ENCODE measurements around the gene CCL22. TPM values are rescaled to one million over a fixed set of nuclear protein-coding genes. Genes with fewer than 3 reads are reported as not detected.
"Not testable (repeated sequence)": the region's sequence is repeated elsewhere in the genome, so short reads cannot be mapped to it uniquely, and the experiment has no call there.

Gene CCL22
- total and polyA plus RNA-seq, 3 donors from 2014 or later = 0.65 TPM; not detected in 2

DNA sequence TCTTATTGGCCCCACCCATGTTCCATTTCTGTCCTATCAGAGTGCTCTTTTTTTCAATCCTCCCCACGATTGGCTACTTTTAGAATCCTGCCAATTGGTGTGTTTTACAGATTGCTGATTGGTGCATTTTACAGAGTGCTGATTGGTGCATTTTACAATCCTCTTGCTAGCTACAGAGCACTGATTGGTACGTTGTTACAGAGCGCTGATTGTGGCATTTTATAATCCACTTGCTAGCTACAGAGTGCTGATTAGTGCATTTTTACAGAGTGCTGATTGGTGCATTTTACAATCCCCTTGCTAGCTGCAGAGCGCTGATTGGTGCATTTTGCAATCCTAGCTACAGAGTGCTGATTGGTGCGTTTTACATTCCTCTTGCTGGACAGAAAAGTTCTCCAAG lies 36.4 kb downstream of the CCL22 start:
- WGBS, 2 donors = 89 to 93% methylated on average over 5 of the region's 5 CpGs
- Histone ChIP-seq H3K9me3 (no peaks in the 10 kb centered on the region), H3K36me3 (ENCODE audit: low read depth, missing control alignments) (no peaks in the 10 kb centered on the region), H3K4me1 (no peaks in the 10 kb centered on the region), H3K4me3 (no peak overlapping the region), H3K27me3 (no peaks in the 10 kb centered on the region), H3K27ac (no peak overlapping the region)
- no peak for TF ChIP-seq POLR2A (IDR thresholded peaks at IDR 0.05)
- TF ChIP-seq, protein P1, sequence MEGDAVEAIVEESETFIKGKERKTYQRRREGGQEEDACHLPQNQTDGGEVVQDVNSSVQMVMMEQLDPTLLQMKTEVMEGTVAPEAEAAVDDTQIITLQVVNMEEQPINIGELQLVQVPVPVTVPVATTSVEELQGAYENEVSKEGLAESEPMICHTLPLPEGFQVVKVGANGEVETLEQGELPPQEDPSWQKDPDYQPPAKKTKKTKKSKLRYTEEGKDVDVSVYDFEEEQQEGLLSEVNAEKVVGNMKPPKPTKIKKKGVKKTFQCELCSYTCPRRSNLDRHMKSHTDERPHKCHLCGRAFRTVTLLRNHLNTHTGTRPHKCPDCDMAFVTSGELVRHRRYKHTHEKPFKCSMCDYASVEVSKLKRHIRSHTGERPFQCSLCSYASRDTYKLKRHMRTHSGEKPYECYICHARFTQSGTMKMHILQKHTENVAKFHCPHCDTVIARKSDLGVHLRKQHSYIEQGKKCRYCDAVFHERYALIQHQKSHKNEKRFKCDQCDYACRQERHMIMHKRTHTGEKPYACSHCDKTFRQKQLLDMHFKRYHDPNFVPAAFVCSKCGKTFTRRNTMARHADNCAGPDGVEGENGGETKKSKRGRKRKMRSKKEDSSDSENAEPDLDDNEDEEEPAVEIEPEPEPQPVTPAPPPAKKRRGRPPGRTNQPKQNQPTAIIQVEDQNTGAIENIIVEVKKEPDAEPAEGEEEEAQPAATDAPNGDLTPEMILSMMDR (IDR thresholded peaks at IDR 0.05) = no peak
- intact Hi-C loops (cut with DNase I; ENCODE audit: low total_unique reads) = no loop called here
- DNase-seq = no peak

DNA sequence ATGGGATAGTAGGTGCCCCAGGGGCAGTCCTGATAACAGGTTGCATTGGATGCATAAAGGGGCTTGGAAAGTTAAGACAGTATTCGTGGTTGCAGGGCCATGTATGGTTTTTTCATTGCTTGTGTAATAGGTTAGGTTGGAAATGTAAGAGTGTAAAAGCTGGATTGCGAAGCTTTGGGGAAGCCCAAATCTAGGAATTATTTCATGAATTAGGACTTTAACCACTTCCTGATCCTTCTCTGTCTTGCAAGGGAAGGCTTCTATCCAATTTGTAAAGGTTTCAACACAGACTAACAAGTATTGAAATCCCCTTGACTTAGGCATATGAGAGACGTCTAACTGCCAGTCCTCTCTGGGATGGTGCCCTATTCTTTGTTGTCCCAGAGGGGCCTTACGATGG lies 38.2 kb downstream of the CCL22 start:
- no peaks in the 10 kb centered on the region for H3K4me1 ChIP-seq
- 88 to 94% methylated on average over 4 of the region's 4 CpGs for WGBS, 2 donors
- DNase-seq = no peak

DNA sequence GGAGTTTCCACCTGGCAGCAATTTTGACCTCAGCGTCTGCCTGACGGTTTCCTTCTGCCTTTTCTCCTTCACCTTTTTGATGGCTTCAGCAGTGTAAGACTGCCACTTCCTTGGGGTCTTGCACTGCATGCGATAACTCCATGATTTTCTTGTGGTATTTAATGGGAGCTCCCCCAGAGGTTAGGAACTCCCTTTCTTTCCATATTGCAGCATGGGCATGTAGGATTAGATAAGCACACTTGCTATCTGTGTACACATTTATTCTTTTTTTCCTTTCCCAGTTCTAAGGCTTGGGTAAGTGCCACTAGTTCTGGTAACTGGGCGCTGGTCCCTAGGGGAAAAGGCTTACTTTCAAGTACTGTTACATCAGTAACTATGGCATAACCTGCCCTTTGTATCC lies 38.9 kb downstream of the CCL22 start:
- H3K36me3 ChIP-seq (ENCODE audit: low read depth, missing control alignments); H3K4me1 ChIP-seq; H3K9me3 ChIP-seq; H3K27ac ChIP-seq; H3K4me3 ChIP-seq; DNase-seq; intact Hi-C loops (cut with DNase I; ENCODE audit: low total_unique reads); H3K27me3 ChIP-seq: not testable (repeated sequence)
- WGBS, 2 donors = 89 to 95% methylated on average over 4 of the region's 4 CpGs

More for the DNA sequence above, 38.2 kb downstream of the CCL22 start:
- Histone ChIP-seq H3K9me3 (no peaks in the 10 kb centered on the region), H3K27me3 (no peaks in the 10 kb centered on the region), H3K36me3 (ENCODE audit: low read depth, missing control alignments) (no peaks in the 10 kb centered on the region), H3K27ac (no peak overlapping the region), H3K4me3 (no peak overlapping the region)
- TF ChIP-seq, protein P1 (IDR thresholded peaks at IDR 0.05) = no peak
- TF ChIP-seq POLR2A (IDR thresholded peaks at IDR 0.05) = no peak
- intact Hi-C loops (cut with DNase I; ENCODE audit: low total_unique reads) = no loop called here

DNA sequence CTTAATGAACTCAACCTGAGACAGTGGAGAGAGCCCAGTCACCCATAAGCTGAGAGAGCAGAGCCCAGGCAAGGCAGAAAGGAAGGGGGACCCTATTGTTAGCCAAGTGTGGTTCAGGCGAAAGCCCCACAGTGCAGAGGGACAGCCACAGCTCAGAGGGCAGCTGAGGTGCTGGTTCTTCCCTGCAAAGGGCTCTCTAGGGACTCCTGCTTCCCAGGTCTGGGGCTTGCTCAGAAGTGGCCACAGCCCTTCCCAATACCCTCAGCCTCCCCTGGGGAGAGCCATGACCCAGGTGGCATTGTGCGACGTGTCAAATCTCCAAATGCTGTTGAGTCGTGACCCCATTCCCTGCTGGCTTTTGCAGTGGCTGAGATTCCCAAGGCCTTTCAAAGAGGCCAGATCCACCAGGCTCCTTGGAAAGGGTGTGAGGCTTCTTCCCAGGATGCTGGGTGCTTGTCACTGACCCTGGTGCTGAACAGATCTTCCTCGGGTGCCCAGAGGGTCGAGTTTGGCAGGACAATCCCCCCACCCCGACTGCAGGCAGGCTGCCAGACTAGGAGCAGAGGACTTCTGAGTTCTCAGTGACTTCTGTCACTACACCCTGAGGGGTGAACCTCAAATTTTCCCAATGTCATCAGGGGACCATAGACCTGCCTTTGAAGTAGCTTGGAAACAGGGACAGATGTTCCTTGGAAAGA lies 43.5 kb downstream of the CCL22 start:
- intact Hi-C loops (cut with DNase I; ENCODE audit: low total_unique reads) = no loop called here

DNA sequence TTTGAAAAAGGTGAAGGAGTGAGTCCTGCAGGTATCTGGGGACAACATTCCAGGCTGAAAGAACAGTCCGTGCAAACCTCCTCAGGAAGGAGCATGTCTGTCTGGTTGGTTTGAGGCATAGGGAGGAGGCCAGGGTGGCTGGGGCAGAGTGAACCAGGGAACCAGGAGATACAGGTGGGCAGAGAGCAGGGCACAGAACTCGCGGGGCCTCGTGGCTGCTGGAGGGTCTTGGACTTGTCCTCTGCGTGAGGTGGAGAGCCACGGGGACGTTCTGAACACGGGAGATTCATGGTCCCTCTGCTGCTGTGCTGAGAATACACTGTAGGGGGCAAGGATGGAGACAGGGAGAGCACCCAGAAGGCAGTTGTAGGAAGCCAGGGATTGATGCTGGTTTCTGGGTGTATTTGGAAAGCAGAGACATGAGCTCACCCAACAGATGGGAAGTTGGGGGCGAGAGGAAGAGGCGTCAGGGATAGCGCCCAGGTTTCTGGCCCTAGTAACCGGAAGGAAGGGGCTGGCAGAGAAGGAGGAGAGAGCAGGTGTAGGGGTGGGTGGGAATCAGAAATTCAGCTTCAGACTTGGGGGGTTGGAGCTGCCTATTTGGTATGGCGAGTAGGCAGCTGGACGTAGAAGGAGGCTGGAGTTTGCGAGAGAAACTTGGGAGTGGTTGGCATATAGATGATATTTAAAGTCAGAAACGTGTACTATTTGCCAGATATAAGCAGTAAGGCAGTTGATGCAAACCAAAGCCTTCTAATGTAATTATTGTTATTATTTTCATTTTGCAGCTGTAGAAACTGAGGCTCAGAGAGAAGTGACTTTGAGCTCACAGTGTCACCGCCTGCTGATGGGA lies 45.6 kb downstream of the CCL22 start, which contains the start of gene CCL17:
CCL17 (plus strand) TSS at position 803 of the 853 bp plus-strand sequence. CDS start 9,166 bp downstream, outside the sequence.
- no peak for TF ChIP-seq POLR2A (IDR thresholded peaks at IDR 0.05)
- TF ChIP-seq, protein P1 (IDR thresholded peaks at IDR 0.05) = no peak
- no peaks in the 10 kb centered on the region for H3K27me3 ChIP-seq
- H3K27ac ChIP-seq = no peak within 1 kb of the TSS
- DNase-seq = no peak
- H3K36me3 ChIP-seq (ENCODE audit: low read depth, missing control alignments) = no peaks in the 10 kb centered on the region
- H3K4me1 ChIP-seq = no peaks in the 10 kb centered on the region
- intact Hi-C loops (cut with DNase I; ENCODE audit: low total_unique reads) = no loop called here
- H3K4me3 ChIP-seq = no peak within 1 kb of the TSS
- WGBS, 2 donors = 73 to 85% methylated on average over 17 of the region's 17 CpGs
- no peaks in the 10 kb centered on the region for H3K9me3 ChIP-seq

More for the DNA sequence above, 43.5 kb downstream of the CCL22 start:
- Histone ChIP-seq H3K27me3 (no peaks in the 10 kb centered on the region), H3K4me1 (no peaks in the 10 kb centered on the region), H3K9me3 (no peaks in the 10 kb centered on the region), H3K27ac (no peak overlapping the region), H3K36me3 (ENCODE audit: low read depth, missing control alignments) (no peaks in the 10 kb centered on the region), H3K4me3 (no peak overlapping the region)
- WGBS, 2 donors = 53 to 95% methylated on average over 4 to 7 of the region's 7 CpGs
- DNase-seq = no peak
- TF ChIP-seq, protein P1 (IDR thresholded peaks at IDR 0.05) = no peak
- TF ChIP-seq POLR2A (IDR thresholded peaks at IDR 0.05) = no peak

Data from testis (tissue), 3 donors.